SKM-1 (cell line): ENCODE results near the gene RNF144B.

ENCODE experiments used
- DNase-seq: peaks from one replicate; lab custom pipeline; 2025; ENCODE audit not compliant: unreplicated experiment; lab: John Stamatoyannopoulos, UW

Gene RNF144B

DNA sequence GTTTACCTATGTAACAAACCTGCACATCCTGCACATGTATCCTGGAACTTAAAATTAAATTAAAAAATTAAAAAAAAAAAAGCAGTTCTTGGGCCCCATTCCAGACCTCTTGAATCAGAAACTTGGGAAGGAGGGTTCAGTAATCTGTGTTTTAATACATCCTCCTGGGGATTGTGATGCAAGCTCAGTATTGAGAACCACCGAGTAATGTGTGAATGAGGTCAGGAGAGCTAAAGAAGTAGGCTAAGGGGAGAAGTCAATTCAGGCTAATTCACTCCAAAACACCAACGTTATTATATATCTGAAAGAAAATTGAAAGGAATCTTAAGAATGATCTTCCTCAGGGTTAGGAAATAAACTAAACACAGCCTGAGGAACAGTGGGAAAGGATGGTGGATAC is 120.4 kb downstream of the RNF144B start:
- DNase-seq = no peak

DNA sequence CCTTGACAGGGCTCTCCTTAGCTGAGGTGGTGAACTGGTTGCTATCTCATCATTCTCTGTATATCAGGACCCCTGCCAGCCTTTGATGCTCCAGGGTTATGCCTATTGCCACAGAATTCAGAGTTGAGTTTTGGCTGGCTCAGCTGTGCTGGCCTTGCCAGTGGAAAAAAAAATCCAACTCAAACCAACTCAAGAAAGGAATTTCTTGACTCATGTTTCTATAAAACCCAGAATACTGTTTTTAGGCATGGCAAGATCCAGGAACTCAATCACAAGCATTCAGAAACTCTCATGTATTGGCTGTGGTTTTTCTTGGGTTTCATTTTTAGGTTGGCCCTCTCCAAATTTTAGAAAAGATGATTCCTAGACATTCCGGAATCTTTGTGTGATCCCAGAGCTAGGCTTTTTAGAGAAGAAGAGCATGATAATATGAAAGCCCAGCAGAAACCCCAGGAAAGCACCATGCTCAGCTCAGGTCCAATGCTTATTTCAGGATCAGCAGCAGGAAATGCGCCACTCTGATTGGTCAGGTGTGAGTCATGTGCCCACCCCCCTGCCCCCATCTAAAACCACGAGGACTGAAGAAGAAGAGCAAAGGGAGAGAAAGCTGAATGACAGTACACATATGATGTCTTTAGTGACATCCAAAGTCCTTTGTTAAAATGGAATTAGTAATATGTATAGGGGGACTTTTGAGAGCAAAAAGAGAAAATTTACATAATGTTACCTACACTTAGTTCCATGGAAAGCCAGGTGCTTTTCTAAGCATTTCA is 122.9 kb downstream of the RNF144B start:
- DNase-seq = no peak

DNA sequence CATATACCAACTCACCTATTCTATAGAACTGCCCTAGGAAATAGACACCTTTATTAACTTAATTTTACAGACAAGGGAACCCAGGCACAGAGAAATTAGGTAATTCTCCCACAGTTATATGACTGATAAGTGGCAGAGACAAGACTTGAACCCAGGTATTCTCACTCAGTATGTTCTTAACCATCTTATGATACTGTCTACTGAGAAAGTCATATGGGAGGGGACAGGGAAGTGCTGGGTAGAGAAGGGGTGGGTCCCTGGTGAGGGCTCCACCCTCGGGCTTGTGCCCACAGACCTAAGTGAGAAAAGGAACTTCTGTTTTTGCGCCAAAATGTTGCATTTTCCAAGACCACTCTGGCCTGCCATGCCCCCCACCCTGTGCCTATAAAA is 123.5 kb downstream of the RNF144B start:
- DNase-seq = no peak

DNA sequence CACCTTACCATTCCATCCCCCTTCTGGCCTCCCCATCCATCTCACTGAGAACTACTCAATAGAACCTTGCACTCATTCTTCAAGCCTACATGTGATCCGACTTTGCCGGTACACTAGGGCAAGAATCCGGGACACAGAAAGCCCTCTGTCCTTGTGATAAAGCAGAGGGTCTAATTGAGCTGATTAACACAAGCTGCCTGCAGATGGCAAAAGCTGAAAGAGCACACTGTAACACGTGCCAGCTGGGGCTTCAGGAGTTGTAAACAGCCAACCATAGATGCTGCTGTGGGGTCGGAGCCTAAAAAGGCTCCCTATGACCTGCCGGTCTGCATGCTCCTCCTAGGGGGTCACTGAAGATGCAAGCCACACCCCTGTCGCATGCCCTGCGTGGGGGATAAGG is 124.1 kb downstream of the RNF144B start:
- no peak for DNase-seq

DNA sequence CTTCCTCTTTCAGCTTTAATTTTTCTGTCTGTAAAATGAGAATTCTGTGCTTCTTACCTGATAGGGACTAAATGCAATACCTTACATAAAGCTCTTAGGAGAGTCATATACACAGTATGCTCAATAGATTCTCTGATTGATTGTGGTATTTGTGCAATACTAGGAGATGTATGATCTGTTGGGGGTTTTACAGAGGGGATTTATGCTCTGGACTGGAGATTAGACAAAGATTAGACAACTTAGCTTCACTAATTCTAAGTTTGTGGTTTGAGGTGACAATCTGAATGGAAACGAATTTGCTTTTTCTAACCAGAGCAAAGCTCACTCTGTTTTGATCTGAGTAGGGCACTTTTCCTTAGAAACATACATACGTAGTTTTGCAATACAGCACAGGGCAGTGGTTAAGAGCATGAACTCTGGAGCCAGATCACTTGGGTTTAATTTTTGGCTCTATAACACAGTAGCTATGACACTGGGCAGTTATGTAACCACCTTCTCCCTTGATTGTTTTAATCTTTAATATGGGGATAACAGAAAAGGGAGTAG is 126.2 kb downstream of the RNF144B start:
- DNase-seq = no peak

DNA sequence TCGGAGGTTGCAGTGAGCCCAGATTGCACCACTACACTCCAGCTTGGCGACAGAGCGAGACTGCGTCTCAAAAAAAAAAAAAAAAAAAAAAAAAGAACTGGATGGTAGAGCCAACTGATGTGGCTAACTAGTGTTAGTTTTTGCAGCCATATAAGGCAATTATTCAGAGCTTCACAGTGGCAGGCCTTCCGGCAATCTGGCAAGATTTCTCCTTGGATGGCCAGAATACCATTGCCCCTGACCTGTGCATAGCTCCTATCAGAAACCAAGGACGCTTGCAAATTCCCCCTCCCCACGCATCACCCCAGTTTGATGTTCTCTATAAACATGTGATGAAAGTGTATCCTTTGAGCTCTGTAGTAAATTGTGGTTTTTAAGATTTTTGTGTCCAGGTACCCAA is 127.0 kb downstream of the RNF144B start:
- DNase-seq = no peak

DNA sequence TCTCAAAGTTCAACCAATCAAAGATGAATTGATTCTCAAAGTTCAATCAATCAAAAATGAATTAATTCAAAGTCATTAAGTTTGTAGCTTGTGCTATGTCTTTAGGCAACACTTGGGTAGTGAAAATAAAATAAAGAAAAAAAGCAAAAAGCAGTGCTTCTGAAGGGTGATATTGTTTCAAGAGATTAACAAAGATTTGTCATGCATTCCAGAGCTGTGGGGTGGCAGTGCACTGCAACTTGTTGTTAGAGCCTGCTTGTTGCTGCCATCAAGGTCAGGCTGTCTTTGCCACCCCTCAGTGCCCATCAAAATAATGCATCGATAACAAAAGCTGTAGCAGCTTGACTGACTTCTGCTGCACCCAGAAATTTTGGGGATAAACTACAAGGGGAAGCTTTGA is 128.6 kb downstream of the RNF144B start:
- no peak for DNase-seq
